NCI-H2227 (cell line): ENCODE results near the gene ARL5C.

Experiments used
- DNase-seq: peaks from one replicate; lab custom pipeline; 2025; ENCODE audit not compliant: unreplicated experiment; lab: John Stamatoyannopoulos, UW

Gene ARL5C

DNA sequence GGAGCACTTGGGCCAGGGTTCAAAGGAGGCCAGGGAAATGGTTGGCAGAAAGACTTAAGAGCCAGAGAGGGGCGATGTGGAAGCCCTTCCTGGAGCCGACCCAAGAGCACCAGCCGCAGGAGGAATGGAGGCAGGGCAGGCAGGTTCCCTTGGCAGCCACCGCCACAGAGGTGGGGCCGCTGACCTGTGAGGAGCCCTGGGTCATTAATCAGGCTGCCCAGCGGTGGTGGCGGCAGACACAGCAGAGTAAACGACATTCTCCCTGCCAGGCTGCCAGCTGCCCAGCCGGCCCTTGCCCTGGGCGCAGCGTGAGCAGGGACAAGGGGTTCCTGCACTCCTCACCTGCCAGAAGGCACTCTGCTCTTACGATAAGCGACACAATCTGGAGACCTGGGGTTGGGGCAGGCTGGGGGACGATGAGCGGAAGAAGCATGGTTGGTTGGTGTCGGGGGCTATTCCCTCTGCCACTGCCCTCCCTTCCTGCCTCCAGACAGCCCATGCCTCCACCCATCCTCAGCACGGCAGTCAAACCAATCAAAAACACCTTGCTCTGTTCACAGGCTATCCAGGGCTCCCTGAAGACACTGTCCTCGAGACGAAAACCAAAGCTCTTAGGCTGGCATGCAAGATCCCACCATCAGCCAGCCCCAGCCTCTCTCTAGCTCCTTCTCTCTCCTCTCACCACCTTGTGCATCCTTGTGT lies 55.4 kb downstream of the ARL5C start:
- peak; percentile 56 for DNase-seq

DNA sequence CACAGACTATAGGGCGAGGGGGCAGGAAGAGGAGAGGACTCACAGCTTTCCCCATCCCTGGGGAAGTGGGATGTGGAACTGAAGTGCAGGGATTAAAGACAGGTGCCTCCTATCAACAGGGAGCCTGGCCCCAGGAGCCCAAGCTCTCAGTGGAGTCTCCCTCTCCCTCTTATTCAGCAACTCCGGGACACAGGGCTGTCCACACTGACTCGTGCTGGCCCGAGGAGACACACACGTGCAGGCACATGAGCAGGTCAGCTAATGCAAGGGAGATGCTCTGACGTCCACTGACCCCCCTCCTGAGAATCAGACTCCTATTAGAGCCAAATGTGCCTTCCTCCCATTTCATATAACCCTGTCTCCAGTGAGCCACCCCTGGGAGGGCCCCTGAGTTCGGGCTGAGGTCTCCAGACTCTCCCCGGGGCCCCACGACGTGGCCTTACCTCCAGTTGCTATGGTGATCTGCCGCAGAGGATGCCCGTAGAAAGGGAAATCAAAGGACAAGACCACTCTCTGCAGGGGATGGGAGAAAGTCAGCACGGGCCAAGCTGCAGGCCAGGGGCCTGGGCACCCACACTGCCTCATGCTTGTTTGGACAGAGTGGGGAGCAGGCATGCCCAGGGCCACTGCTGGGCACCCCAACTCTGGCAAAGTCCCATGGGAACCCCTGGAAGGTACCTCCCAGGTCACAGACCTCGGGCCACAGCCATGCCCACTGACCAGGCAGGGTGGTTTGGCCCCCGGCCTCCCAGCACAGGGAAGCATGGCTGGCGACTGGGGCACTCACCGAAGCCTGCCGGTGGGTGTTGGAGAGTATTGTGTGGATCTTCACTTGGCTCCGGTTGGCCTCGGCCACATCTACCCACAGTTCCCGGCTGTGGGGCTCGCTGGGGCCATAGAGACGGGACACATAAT lies 57.2 kb downstream of the ARL5C start:
- no peak for DNase-seq

DNA sequence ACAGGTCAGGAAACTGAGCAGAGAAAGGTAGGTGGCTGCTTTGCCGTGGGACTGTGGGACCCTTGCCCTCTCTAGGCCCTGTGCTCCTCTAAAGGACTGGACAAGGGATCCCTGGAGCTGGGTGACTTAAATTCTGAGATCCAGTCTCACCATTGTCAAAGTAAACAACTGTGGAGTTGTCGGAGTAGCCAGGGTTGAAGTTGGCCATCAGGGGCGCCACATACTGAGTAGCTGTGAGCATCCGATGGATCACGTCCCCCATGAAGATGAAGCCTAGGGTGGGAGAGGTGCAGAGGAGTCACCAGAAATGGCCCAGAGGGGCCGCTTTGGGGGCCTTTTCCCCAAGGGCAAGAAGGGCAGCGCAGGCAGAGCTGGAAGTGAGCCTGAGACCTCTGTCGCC lies 58.0 kb downstream of the ARL5C start:
- DNase-seq: no peak

DNA sequence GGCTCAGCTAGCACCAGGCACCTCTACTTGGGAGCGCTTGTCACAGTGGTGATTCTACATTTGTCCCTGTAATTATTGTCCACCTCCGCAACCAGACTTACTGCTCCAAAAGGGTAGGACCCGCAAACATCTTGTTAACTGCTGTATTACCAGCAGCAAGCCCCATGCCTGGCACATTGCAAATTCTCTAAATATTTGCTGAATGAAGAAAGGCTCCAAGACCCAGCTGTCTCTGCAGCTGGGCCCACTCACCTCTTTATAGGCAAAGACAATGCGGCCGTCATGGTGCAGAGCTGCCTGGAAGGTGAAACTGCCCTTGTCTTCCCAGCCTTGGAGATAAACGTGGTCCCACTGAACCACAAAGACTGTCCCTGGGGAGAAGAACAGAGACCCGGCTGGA lies 58.8 kb downstream of the ARL5C start:
- no peak for DNase-seq
